ENCODE results near the gene VPS33A.
A peak's percentile ranks its signal among the peaks of the same experiment; 100 is the strongest.
"Not testable (repeated sequence)": the region's sequence is repeated elsewhere in the genome, so short reads cannot be mapped to it uniquely, and the experiment has no call there.

VPS33A gene

GRCh38 chr12:122266230-122266901, at the start of gene VPS33A:
VPS33A (minus strand) TSS chr12:122266494; CDS start chr12:122266408, 86 bp downstream.
- DNase-seq: peak; percentile 94

DNA sequence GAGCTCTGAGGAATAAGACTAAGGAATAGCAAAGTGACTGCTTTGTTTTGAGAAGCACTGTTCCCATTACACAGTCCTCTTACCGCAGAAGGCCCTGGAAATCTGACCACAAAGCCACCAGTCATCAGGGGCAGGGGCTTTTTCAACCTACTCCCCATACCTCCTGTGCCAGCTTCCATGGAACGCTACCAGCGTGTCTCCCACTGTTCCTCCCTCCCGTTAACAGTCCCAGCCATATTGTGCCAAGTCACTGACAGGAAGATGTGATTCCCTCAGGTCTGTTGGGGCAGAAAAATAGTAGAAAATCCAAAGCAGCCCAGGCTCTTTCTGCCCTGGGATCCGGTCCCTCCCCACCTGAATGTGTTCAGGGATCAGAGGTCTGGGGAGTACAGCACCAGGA, 46.6 kb upstream of the VPS33A start:
- DNase-seq: no peak

- no peak for DNase-seq
Measured at GRCh38 chr12:122311696-122312095, 45.4 kb upstream of the VPS33A start.

DNA sequence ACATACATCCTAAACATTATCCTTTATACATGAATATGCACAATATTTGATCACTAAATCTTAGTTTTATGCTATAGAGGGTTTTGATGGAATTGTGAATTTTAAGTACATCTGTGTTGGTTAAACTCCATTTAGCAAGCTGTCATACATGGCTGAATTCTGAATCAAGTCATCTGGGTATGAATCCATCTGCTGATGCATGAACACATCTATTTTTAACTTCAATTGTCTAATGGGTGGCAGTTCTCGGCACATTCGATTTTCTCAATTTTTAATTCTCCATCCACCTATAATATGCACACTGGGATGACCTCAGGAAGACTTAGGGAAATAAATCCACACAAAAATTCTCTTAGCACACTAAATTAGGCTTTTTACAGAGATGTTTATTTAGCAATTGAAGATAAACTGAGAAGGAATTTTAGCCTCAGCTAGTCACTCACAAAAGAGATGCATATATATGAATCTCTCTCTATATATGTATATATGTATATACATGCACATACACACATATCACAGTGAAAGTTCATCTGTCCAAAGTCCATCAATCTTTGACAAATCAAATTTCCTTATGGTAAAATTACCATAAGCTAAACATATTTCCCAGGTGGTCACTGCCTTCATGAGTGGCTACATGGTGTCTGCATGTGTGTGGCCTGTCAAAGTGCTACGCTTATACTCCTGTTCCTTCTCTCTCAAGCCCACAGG, 44.5 kb upstream of the VPS33A start:
- DNase-seq: no peak

DNA sequence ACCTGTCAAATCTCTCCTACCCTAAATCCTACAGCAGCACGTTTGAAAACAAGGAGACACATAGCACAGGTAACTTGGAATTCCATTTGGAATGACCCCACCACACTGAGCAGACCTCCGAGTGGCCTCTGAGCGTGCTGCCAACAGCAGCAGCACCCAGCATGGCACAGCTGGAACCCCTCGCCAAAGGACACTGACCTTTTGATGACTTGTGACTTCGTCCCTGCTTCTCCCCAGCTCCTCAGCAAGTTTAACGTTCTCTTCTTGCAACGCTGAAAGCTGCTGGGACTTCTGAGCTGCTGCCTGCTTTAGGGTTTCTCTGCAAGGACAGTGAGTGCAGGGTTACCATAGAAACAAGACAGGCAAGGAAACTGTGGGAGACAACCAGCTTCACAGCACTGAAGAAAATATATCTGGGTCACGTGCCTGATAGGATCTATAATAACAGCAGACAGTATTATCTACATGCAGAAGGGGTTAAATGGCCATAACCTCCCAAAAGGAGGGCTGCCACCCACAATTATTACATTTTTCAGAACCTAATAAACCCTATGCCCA, 43.3 kb upstream of the VPS33A start:
- no peak for DNase-seq

- no peak for DNase-seq
Measured at GRCh38 chr12:122308811-122309210, 42.5 kb upstream of the VPS33A start.

DNA sequence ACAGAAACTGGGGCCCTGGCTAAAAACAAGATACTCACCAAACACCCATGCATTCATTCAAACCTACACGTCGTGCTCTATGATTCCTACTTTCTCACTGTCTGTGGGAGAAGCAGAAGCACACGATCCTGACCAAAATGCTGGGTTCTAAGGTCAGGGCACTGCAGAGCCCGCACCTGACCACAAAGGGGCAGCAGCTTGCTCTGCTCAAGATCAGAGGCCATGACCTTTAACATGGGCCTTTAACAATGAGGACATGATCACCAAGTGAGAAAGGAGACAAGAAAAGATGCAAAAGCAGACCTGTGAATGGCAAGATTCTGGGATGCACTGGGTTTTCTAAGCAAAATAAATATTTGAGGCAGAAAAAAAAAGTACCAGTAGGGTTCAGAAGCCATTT, 40.1 kb upstream of the VPS33A start:
- no peak for DNase-seq

- DNase-seq: no peak
Measured at GRCh38 chr12:122304924-122305323, 38.6 kb upstream of the VPS33A start.

DNA sequence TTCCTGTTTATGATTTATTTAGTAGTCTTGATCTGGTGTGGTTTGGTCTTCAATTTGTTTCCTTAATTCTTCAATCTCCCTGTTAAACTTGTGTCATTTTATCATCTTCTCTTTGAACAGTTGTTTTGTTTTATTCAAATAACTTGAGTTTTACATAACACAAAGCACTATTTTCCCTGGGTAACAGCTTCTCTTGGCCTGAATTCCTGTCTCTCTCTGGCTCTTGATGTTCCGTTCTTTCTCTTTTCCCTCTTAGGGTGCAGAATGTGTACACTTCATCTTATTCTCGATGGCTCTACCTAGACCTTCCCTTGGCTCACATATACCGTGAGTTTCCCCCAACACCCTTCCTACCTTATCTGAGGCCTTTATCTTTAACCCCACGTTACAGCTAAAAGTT, 36.8 kb upstream of the VPS33A start:
- DNase-seq: no peak

DNA sequence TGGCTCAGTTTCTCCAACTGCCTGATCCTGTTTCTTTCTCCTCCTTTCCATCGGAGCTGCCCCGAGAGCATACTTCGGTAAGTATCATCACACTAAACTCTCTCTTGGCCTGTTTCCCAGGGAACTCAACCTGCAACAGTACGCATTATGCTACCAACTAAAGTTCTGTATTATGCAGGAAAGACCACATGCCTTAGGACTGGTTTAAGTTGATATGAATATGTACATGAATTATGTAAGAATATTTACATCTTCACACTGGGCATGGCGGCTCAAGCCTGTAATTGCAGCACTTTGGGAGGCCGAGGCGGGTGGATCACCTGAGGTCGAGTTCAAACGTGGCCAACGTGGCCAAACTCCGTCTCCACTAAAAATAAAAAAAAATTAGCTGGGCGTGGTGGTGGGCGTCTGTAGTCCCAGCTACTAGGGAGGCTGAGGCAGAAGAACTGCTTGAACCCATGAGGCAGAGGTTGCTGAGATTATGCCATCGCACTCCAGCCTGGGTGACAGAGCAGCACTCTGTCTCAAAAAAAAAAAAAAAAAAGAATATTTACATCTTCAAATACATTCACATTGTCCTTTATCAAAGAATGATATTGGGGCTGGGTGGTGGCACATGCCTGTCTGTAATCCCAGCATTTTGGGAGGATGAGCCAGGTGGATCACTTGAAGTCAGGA, 31.9 kb upstream of the VPS33A start:
- DNase-seq: no peak

- DNase-seq: no peak
Measured at GRCh38 chr12:122297494-122297893, 31.2 kb upstream of the VPS33A start.

DNA sequence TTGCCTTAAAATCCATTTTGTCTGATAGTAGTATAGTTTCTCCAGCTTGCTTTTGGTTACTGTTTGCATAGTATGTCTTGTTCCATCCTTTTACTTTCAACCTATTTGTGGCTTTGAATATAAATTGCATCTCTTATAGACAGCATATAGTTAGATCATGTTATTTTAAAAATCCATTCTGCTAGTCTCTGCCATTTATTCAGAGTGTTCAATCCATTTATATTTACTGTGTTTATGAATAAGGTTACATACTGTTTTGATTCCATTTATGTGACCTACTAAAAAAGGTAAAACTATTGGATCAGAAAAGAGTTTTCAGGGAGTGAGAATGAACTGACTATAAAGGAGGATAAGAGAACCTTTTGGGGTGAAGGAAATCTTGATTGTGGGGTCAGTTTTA, 29.6 kb upstream of the VPS33A start:
- DNase-seq: no peak

DNA sequence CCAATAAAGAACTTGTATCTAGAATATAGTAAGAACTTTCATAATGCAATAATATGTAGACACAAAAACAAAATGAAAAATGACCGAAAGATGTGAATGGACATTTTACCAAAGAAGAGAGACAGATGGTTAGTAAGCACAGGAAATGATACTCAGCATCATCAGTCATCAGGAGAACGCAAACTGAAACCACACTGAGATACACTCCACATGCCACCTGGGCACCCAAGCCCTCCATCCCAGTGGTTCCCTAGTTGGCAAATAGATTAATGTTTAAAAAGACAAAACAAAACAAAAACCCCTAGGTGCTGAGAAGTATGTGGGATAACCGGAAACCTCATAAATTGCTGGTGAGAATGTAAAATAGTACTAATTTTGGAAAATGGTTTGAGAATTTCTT, 26.8 kb upstream of the VPS33A start:
- DNase-seq: no peak

GRCh38 chr12:122291431-122291830, 25.1 kb upstream of the VPS33A start:
- DNase-seq: no peak

DNA sequence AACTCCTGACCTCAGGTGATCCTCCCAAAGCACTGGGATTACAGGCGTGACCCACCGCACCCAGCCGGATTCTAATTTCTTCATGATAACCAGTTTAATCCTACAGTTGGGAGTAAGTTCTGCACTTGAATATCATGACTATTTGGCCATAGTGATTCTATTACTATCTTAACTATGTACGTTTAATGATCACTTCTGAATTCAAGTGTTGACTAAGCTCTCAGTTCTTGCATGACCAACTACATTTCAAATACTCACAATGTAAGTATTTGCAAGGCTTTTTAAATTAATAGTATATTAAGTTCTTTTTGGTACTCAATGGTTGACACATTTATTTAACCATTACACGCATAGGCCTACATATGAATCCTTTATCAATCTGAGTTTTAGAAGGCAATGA, 17.4 kb upstream of the VPS33A start:
- DNase-seq: no peak

DNA sequence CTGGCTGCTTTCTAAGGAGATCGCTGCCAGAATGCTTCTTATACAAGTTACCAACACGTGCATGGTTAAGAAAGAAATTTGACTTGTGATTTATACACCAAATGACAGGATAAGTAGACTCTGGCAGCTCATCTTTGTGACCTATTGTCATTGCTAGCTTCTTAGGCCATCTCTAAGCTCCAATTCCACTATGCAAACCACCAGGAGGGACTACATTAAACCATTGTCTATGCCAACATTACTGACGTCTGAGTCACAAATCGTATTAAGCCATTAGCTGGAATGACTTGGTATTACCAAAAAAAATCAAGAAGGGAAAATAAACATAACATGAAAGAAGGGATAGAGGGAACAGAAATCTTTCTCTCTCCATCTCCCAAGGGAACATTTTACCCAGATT, 15.8 kb upstream of the VPS33A start:
- DNase-seq: no peak

GRCh38 chr12:122276242-122276641, 9.9 kb upstream of the VPS33A start:
- DNase-seq: no peak

DNA sequence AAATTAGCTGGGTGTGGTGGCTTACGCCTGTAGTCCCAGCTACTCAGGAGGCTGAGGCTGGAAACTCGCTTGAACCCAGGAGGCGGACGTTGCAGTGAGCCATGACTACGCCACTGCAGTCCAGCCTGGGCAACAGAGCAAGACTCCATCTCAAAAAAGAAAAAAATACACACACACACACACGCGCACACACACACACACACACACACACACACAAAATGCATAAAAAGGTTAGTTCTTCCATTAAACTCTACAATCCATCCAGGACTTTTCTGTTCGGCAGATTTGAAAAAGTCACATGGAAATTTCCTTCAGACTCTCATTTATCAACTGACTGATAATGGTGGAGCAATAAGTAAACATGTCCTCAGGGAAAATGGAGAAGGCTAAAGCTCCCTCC, 9.2 kb upstream of the VPS33A start:
- no peak for DNase-seq

GRCh38 chr12:122265886-122266229, 436 bp downstream of the VPS33A start:
- DNase-seq: no peak

DNA sequence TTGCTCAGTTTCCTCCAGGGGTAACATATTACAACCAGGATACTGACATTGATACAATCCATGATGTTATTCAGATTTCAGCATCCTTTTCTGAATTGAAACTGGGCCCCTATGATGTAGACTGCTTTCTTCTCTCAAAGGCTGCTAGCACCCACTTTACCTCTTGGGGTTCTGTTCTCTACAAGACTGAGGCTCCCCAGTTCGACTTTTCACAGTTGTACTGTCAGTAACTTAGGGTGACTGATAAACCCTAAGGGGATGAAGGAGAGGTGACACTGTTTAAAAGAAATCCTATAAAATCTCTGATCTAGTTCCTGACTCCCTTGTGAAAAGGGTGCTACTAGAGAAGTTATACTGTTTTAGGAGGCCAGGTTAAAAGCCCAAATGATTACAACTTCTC, 818 bp downstream of the VPS33A start:
- DNase-seq: no peak

GRCh38 chr12:122260735-122261134, 5.6 kb downstream of the VPS33A start:
- not testable (repeated sequence) for DNase-seq

DNA sequence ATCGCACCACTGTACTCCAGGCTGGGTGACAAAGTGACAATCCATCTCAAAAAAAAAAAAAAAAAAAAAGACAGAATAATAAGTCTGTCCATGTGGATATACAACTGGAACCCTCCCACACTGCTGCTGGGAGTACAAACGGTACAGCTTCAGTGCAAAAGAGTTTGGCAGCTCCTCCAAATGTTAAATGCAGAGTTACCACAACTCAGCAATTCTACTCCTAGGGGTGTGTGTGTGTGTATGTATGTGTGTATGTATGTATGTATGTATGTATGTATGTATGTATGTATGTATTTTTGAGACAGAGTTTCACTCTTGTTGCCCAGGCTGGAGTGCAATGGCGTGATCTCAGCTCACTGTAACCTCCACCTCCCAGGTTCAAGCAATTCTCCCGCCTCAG, 7.4 kb downstream of the VPS33A start:
- DNase-seq: not testable (repeated sequence)

DNA sequence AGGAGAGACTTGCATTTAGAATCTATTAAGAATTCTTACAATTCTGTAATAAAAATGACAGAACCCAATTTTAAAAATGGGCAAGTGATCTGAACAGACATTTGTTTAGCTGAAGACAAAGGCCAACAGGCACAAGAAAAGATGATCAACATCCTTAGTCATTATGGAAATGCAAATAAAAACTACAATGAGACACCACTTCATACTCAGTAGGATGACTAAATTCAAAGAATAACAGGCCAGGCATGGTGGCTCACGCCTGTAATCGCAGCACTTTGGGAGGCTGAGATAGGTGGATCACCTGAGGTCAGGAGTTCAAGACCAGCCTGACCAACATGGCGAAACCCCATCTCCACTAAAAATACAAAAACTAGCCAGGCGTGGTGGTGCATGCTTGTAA, 7.8 kb downstream of the VPS33A start:
- DNase-seq: not testable (repeated sequence)

DNA sequence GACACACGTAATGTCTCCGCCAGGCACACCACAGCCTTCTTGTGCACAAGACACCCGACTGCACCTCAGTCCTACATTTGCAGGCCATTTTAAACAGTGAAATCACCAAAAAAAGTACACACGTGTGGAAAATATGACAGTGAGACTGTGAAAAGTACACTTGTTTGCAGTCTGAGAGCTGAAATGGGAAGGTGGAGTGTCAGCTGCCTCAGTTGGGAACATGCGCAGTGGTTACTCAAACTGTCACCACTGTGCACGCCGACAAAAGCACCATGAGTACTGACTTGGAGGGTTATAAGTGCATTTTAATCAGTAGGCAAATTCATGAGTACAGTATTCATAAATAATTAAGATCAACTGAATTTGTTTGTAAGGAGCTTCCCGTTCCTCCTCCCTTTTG, 15.8 kb downstream of the VPS33A start:
- DNase-seq: no peak
